Muscle of back (tissue), 13 donors: ENCODE data around the gene IMPACT. TPM values are rescaled to one million over a fixed set of nuclear protein-coding genes. Genes with fewer than 3 reads are reported as not detected.

Experiments
- DNase-seq, 3 donors: peaks; one replicate each; pipeline versions ENCODE4 v3.0.0 to v3.0.0-alpha.2; 2013
- long read RNA-seq, 9 donors: transcript quantifications; one replicate each; lab custom pipeline, GENCODE V29; 2026
- polyA plus RNA-seq, 10 donors: library from polyadenylated mRNA; unstranded; fragments of 120-200 nt; gene quantifications; one replicate each; pipeline ENCODE4 v1.2.1, GENCODE V29; 2013; ENCODE audit not compliant: insufficient read length in 10 of 10

IMPACT gene, protein sequence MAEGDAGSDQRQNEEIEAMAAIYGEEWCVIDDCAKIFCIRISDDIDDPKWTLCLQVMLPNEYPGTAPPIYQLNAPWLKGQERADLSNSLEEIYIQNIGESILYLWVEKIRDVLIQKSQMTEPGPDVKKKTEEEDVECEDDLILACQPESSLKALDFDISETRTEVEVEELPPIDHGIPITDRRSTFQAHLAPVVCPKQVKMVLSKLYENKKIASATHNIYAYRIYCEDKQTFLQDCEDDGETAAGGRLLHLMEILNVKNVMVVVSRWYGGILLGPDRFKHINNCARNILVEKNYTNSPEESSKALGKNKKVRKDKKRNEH
- polyA plus RNA-seq, result 10 to 100 TPM; 32.9 to 47.1 (median 38.2) TPM
- long read RNA-seq, donor 1, partial matches to known transcripts, result 0 of 3 reads
- long read RNA-seq, donor 1, other reads (novel, unspliced or antisense), result 0 of 3 reads
- long read RNA-seq, donor 2, partial matches to known transcripts, result 0 of 3 reads
- long read RNA-seq, donor 2, other reads (novel, unspliced or antisense), result 0 of 3 reads
- long read RNA-seq, donor 3, result 0 reads
- long read RNA-seq, donor 4, partial matches to known transcripts, result 0 of 3 reads
- long read RNA-seq, donor 4, other reads (novel, unspliced or antisense), result 0 of 3 reads
- long read RNA-seq, donor 5, partial matches to known transcripts, result 0 of 4 reads
- long read RNA-seq, donor 5, other reads (novel, unspliced or antisense), result 0 of 4 reads
- long read RNA-seq, donor 6, transcript IMPACT-201 (11 exons, 3,792 nt), result major isoform, 8 of 8 reads
- long read RNA-seq, donor 6, partial matches to known transcripts, result 0 of 8 reads
- long read RNA-seq, donor 6, other reads (novel, unspliced or antisense), result 0 of 8 reads
- long read RNA-seq, donor 7, transcript IMPACT-201 (11 exons, 3,792 nt), result major isoform, 5 of 5 reads
- long read RNA-seq, donor 7, partial matches to known transcripts, result 0 of 5 reads
- long read RNA-seq, donor 7, other reads (novel, unspliced or antisense), result 0 of 5 reads
- long read RNA-seq, donor 8, transcript IMPACT-201 (11 exons, 3,792 nt), result major isoform, 5 of 5 reads
- long read RNA-seq, donor 8, partial matches to known transcripts, result 0 of 5 reads
- long read RNA-seq, donor 8, other reads (novel, unspliced or antisense), result 0 of 5 reads
- long read RNA-seq, donor 9, partial matches to known transcripts, result 0 of 3 reads
- long read RNA-seq, donor 9, other reads (novel, unspliced or antisense), result 0 of 3 reads

- DNase-seq, result peak; percentile 81 to 95 (median 85)
Observed at GRCh38 chr18:24426398-24427294, at the start of gene IMPACT. TSS of gene IMPACT (plus strand) at chr18:24426670. CDS start at chr18:24426757, 87 bp downstream.

DNA sequence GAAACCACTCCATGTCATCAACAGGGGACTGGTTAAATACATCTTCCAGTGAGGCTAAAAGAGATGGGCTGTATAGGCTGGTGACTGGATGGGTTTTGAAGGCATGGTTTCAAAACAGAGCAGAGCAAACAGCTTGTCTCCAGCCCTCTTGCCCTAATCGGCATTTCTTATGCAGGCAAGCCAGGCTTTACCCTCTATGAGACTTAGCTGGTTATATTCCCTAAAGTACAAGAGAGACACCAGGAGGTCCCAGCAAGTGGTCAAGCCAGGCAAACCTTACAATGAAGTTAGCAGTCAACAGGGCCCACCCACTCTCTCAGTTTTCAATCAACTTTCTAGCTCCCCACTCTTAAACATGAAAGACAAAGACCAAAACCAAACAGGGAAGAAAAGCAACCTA is 47.9 kb upstream of the IMPACT start:
- DNase-seq, result no peak

DNA sequence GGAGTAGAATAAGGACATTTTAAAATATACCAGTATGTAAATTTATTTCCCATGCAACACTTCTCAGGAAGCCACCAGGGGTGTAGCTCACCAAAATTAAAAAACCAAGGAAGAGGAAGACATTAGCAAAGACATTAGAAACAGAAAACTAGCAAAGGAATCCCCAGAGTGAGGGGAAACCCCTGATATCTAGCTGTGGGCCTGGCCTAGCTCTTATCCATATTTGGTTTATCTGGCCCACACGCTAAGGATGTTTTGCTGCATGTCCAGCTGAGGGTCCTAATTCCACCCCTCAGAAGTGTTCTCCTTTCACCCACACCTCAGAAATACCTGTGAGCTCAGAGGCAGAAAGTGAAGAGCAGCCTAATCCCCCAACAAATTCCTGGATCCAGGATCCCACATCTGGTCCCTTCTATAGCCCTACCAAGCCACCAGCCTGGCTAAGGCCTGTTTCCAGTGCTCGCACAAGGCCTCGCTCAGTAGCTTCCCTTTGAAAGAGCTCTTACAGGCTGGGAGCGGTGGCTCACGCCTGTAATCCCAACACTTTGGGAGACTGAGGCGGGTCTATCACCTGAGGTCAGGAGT is 46.2 kb upstream of the IMPACT start:
- DNase-seq, result no peak

GRCh38 chr18:24381126-24381525 is 45.3 kb upstream of the IMPACT start:
- no peak for DNase-seq

DNA sequence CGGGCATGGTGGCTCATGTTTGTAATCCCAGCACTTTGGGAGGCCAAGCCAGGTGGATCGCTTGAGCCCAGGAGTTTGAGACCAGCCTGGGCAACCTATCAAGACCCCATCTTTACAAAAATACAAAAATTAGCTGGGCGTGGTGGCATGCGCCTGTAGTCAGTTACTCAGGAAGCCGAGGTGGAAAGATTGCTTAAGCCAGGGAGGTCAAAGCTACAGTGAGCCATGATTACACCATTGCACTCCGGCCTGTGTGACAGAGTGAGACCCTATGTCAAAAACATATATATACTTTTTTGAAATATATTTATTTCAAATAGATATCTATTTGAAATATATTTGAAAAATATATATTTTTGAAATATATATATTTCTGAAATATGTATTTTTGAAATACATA is 39.8 kb upstream of the IMPACT start:
- DNase-seq, result no peak

DNA sequence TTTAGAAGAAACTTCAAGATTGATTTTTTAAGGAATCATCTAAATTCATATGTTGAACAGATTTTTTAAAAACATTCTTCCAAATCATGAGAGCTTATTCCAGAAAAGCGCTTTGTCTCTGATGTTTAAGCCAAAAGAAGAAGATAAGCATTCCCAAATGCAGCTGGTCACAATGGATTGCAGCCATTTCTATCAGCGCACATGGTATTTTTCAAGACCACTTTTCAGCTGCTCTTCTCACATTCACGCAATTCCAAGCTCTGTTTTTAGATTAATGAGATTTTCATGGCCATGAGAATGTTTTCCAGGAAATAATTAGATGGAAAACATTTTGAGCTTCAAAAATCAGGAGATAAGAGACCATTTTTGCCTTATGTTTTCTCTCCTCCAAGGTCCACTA is 37.5 kb upstream of the IMPACT start:
- peak; percentile 44 to 75 (median 51) for DNase-seq

DNA sequence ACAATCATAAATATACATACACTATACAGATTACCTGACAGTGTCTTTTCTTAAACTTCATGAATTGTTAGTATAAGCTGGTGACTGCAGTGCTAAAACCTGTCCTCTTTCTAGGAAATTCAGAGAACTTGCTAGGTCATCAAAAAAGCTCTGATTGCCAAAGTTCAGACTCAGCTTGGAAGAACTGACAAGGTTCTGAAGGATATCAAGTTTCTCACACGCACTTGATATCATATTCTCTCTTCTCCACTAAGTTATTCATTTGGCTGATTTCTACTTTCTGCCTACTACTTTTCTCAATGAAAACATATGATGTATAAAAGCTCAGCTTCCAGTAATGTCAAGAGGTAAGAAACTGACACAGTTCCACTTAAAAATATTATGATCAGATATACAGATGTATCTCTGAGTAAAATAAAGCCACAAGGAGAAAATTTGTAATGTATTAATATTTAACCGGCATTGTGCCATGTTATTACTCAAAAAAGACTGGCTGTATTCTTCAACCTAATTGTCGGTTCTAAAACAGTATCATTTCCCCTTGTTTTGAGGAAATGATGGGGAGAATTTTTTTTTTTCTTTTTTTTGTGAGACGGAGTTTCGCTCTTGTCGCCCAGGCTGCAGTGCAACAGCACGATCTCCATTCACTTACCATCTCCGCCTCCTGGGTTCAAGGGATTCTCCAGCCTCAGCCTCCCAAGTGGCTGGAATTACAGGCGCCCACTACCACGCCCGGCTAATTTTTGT is 31.2 kb upstream of the IMPACT start:
- no peak for DNase-seq

DNA sequence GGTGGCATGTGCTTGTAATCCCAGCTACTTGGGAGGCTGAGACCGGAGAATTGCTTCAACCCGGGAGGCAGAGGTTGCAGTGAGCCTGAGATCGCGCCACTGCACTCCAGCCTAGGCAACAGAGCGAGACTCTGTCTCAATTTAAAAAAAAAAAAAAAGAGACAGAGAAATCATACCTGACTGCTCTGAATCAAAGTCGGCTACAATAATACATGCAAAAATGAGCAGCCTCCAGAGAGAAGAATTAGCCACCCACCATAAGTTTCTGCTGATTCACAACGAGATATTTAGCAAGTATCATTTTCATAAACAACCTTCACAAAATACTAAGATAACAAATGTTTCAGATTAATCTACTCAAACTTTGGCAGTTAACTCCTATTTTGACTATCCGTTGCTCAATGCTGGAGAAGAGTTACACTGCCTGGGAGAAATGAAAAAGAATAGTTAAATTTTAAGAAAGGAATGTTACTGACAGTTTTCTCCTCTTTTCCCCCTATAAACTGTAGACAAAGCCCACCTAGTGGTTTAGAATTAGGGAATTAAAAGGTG is 30.3 kb upstream of the IMPACT start:
- no peak for DNase-seq

DNA sequence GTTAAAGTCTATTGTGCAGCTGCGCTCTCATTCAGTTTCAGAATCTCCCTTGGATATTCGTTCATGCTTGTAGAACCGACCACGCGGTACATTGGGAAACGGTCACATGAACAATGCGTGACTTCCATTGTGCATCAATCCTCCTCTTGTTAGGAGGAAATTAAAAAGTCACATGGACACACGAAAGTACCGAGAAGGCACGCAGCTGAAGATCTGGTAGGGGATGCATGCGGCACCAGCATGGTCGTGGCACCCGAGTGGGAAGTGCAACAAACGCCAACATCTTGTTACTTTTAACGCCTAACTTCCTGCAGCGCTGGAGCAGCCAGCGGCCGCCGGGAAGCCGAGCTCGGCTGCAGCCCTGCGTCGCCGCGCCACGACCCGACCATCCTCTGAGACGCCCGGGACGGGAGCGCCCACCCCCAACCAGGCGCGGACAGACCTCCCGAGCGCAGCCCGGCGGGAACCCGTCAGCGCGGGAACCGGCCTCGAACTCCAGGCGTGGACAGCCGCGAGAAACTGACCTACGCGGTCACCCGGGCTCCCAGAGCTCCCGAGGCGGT is 29.3 kb upstream of the IMPACT start:
- peak; percentile 73 to 91 (median 78) for DNase-seq

GRCh38 chr18:24397694-24398368 is 28.6 kb upstream of the IMPACT start, which contains the start of gene OSBPL1A:
TSS of gene OSBPL1A (minus strand) at chr18:24397824. CDS start at chr18:24377533, 20,291 bp downstream.
- DNase-seq, result peak; percentile 92 to 96 (median 94)

DNA sequence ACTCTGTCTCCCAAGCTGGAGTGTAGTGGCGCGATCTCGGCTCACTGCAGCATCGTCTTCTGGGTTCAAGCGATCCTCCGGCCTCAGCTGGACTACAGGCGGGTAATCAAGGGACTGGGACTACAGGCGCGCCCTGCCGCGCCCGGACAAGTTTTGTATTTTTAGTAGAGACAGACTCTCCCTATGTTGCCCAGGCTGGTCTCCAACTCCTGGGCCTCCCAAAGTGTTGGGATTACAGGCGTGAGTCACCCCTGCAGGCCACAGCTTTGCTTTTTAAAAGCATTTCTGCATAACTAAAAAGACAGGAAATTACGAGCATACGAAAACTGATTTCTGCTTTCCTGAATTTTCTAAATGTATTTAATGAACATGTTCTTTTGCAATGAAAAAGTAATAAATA is 27.9 kb upstream of the IMPACT start:
- DNase-seq, result no peak

GRCh38 chr18:24400587-24400986 is 25.9 kb upstream of the IMPACT start:
- DNase-seq, result no peak

DNA sequence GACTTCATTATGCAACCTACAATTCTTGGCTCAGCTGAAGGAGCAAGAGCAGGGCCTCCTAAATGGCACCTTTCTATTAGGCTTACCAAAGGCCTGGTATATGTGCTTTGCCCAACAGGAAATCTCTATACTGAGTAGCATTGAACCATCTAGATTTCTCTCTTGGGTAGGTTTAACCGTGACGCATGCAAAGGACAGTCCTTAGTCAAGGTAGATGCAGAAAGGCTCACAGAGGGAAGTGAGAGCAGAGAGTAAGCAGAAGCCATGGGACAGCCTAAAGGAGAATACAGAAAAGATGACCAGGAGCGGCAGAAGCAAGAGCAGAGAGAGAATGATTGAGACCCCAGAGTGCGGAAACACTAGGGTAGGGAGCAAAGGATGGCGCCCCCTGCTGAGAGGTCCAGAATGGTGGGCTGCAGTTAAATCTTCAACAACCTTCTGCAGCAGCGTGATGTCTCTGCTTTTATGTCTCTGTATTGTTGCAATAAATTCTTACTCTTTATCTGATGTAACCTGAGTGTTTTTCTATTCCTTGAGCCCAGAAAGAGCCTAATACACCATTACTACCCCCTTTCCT is 24.2 kb upstream of the IMPACT start:
- DNase-seq, result no peak

DNA sequence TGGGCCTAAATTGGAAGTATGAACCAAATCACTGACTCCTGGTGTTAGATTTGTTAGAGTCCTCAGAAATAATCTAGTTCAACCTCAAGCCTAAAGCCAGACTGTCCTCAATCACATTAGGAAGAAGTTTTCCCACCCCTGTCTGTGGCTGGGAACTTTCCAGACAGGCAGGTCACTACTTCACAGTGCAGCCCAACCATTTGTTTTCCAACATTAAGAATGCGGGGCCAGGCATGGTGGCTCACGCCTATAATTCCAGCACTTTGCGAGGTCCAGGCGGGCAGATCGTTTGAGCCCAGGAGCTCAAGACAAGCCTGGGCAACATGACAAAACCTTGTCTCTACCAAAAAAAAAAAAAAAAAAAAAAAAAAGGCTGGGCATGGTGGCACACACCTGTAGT is 23.4 kb upstream of the IMPACT start:
- no peak for DNase-seq

- DNase-seq, result no peak
Observed at GRCh38 chr18:24404591-24404990, 21.9 kb upstream of the IMPACT start.

DNA sequence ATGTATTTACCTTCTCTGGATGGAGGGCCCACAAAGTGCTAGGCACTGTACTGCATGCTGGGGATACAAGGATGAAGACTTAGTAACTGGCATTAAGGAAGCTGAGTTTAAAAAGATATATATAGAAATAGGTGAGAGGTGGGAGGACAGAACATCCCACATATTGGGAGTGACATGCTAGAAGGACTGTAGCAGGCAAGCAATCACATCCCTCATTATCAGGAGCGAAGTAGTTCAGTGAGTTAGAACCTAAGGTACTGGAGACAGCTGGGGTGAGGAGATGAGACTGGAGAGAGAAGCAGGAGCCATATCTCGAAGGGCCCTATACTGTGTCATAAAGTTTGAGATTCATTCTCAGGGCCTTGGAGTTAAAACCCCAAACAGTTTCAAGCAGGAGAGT is 18.0 kb upstream of the IMPACT start:
- DNase-seq, result no peak

DNA sequence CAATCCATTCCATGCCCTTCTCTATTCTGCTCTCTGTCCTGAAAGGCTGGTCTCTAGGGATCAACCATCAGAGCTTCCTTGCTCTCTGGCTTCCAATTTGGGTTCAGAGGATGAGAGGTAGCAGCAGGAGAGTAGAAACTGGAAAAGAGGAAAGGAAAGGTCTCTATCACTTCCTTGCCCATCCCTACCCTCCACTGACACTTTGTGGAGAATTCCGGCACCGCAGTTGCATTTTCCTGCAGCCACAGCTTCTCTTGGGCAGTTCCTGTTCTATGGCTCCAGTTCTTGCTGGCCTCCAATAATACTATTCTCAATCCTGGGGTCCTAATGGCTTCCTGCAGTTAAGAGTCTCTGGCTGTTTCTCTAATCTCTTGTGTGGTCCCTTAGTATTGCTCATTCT is 13.3 kb upstream of the IMPACT start:
- DNase-seq, result peak in 1 of 3 donors; percentile 38
